ENCODE measurements around the gene CRACDL.
"Not testable (repeated sequence)": the region's sequence is repeated elsewhere in the genome, so short reads cannot be mapped to it uniquely, and the experiment has no call there.

Gene CRACDL

GRCh38 chr2:98776136-98776535, 159.9 kb downstream of the CRACDL start:
- DNase-seq (ENCODE audit: low spot score) = no peak

GRCh38 chr2:98775146-98775986, 160.7 kb downstream of the CRACDL start:
- DNase-seq (ENCODE audit: low spot score) = no peak

- no peak for DNase-seq (ENCODE audit: low spot score)
Observed at GRCh38 chr2:98773907-98774306, 162.1 kb downstream of the CRACDL start.

- DNase-seq (ENCODE audit: low spot score) = no peak
Observed at GRCh38 chr2:98773169-98773568, 162.9 kb downstream of the CRACDL start.

GRCh38 chr2:98772536-98772935, 163.5 kb downstream of the CRACDL start:
- DNase-seq (ENCODE audit: low spot score) = no peak

GRCh38 chr2:98771721-98772524, 164.1 kb downstream of the CRACDL start:
- no peak for DNase-seq (ENCODE audit: low spot score)

GRCh38 chr2:98771264-98771663, 164.8 kb downstream of the CRACDL start:
- no peak for DNase-seq (ENCODE audit: low spot score)

GRCh38 chr2:98769784-98770183, 166.2 kb downstream of the CRACDL start:
- no peak for DNase-seq (ENCODE audit: low spot score)

- no peak for DNase-seq (ENCODE audit: low spot score)
Observed at GRCh38 chr2:98769114-98769476, 166.9 kb downstream of the CRACDL start.

- DNase-seq (ENCODE audit: low spot score) = no peak
Observed at GRCh38 chr2:98768384-98769113, 167.5 kb downstream of the CRACDL start.

GRCh38 chr2:98764499-98764898, 171.5 kb downstream of the CRACDL start:
- no peak for DNase-seq (ENCODE audit: low spot score)

- DNase-seq (ENCODE audit: low spot score) = no peak
Observed at GRCh38 chr2:98763209-98763951, 172.6 kb downstream of the CRACDL start.

GRCh38 chr2:98761909-98762308, 174.1 kb downstream of the CRACDL start:
- DNase-seq (ENCODE audit: low spot score) = no peak

GRCh38 chr2:98761267-98761781, 174.7 kb downstream of the CRACDL start:
- DNase-seq (ENCODE audit: low spot score) = peak; percentile 67

- DNase-seq (ENCODE audit: low spot score) = no peak
Observed at GRCh38 chr2:98759827-98760625, 176.0 kb downstream of the CRACDL start.

GRCh38 chr2:98759338-98759737, 176.7 kb downstream of the CRACDL start:
- no peak for DNase-seq (ENCODE audit: low spot score)

- peak; percentile 92 for DNase-seq (ENCODE audit: low spot score)
Observed at GRCh38 chr2:98757904-98758421, 178.1 kb downstream of the CRACDL start.

- no peak for DNase-seq (ENCODE audit: low spot score)
Observed at GRCh38 chr2:98753801-98754200, 182.2 kb downstream of the CRACDL start.

GRCh38 chr2:98752711-98753110, 183.3 kb downstream of the CRACDL start:
- DNase-seq (ENCODE audit: low spot score) = not testable (repeated sequence)

- no peak for DNase-seq (ENCODE audit: low spot score)
Observed at GRCh38 chr2:98751748-98752147, 184.3 kb downstream of the CRACDL start.

Measured in pons (tissue), 1 donor.